Breast epithelium (tissue), 3 donors: ENCODE data around the gene NSL1.

Experiments used
- POLR2AphosphoS5 ChIP-seq, 3 donors: sonication (generic); formaldehyde crosslinking; IDR thresholded peaks; one replicate each; pipeline ENCODE4 v1.6.1; 2017; ENCODE audit warnings: antibody characterized with exemption in 3 of 3
- TF ChIP-seq, protein P1 (sequence below), 3 donors: fragments of 450-650 bp; IDR thresholded peaks; one replicate each; pipeline ENCODE4 v1.5.1; 2016 to 2017; ENCODE audit warnings: antibody characterized with exemption in 3 of 3, mild to moderate bottlenecking in 3 of 3, moderate library complexity in 3 of 3

DNA sequence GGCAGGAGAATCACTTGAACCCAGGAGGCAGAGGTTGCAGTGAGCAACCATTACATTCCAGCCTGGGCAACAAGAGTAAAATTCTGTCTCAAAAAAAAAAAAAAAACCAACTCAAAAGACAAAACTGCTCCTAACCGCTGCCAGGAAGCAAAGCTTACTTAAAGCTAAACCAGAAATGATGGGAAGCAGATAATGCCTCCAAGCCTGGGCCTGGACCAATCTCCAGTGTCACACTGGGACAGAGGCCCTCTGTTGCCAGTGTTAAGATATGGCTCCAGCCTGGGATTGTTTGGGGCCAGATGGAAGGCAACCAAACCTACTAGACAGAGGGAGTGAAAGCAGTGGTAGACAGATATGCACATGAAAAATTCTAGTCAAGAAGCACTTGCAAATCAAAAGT, 36.9 kb downstream of the NSL1 start:
- TF ChIP-seq, protein P1, sequence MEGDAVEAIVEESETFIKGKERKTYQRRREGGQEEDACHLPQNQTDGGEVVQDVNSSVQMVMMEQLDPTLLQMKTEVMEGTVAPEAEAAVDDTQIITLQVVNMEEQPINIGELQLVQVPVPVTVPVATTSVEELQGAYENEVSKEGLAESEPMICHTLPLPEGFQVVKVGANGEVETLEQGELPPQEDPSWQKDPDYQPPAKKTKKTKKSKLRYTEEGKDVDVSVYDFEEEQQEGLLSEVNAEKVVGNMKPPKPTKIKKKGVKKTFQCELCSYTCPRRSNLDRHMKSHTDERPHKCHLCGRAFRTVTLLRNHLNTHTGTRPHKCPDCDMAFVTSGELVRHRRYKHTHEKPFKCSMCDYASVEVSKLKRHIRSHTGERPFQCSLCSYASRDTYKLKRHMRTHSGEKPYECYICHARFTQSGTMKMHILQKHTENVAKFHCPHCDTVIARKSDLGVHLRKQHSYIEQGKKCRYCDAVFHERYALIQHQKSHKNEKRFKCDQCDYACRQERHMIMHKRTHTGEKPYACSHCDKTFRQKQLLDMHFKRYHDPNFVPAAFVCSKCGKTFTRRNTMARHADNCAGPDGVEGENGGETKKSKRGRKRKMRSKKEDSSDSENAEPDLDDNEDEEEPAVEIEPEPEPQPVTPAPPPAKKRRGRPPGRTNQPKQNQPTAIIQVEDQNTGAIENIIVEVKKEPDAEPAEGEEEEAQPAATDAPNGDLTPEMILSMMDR (IDR thresholded peaks at IDR 0.05), result no peak
- TF ChIP-seq POLR2AphosphoS5 (IDR thresholded peaks at IDR 0.05), result no peak
